ENCODE results near the gene ARHGEF9.
A peak's percentile ranks its signal among the peaks of the same experiment; 100 is the strongest.
"Not testable (repeated sequence)": the region's sequence is repeated elsewhere in the genome, so short reads cannot be mapped to it uniquely, and the experiment has no call there.

The ARHGEF9 gene

GRCh38 chrX:63784902-63785707 lies at the start of gene ARHGEF9:
ARHGEF9 (minus strand) TSS chrX:63785214; CDS start chrX:63785145, 69 bp downstream.
- FAIRE-seq (no peak), DNase-seq (ENCODE audit: extremely low spot score, insufficient read length, low read depth) (no peak)

- FAIRE-seq; DNase-seq (ENCODE audit: extremely low spot score, insufficient read length, low read depth): not testable (repeated sequence)
Measured at GRCh38 chrX:63825446-63825845, 40.4 kb upstream of the ARHGEF9 start.

GRCh38 chrX:63818156-63818555 lies 33.1 kb upstream of the ARHGEF9 start:
- DNase-seq (ENCODE audit: extremely low spot score, insufficient read length, low read depth), result no peak
- no peak for FAIRE-seq

DNA sequence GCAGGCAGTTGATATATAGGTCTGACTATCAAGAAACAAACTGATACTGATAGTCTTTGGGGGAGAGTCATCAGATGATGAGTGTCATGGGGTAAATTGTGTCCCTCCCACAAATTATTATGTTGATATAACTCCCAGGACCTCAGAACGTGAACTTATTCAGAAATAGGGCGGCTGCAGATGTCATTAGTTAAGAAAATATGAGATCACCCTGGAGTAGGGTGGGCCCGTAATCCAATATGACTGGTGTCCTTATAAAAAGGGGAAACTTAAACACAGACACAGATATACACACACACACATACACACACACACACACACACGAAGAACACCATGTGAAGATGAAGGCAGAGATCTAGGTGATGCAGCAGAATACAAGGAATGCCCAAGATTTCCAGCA lies 32.7 kb upstream of the ARHGEF9 start:
- no peak for DNase-seq (ENCODE audit: extremely low spot score, insufficient read length, low read depth)
- no peak for FAIRE-seq

DNA sequence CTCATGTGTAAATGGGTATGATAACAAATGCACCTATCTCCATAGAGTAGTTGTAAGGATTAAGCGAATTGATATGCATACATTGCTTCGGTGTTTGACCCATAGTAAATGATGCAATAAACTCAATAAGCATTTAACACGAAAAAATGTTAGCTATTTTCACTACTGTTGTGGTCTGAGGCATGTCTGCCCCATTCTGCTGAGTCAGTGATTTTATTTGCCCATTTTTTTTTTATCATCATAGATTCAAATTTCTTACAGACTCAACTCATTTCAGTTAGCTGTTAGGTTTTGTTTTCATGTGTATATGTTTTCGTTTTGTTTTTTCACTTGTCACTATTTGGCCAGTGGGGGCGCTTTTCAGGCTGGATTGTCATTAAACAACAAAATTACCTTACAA lies 27.8 kb upstream of the ARHGEF9 start:
- FAIRE-seq (no peak), DNase-seq (ENCODE audit: extremely low spot score, insufficient read length, low read depth) (no peak)

DNA sequence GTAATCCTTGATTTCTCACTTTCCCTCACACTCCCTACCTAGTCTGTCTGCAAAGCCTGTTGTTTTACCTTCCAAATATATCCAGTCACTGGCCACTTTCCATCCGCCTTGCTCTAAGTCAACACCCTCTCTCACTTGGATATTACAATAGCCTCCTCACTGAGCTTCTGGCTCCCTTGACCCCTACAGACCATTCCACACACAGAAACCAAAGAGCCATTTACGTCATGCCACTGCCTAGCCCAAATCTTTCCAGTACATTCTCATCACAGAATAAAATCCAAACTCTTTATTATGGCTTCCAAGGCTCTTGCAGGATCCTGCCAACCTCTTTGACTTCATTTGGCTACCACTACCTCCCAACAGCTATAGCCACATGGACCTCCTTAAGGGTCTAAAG lies 25.7 kb upstream of the ARHGEF9 start:
- DNase-seq (ENCODE audit: extremely low spot score, insufficient read length, low read depth), result no peak
- no peak for FAIRE-seq

DNA sequence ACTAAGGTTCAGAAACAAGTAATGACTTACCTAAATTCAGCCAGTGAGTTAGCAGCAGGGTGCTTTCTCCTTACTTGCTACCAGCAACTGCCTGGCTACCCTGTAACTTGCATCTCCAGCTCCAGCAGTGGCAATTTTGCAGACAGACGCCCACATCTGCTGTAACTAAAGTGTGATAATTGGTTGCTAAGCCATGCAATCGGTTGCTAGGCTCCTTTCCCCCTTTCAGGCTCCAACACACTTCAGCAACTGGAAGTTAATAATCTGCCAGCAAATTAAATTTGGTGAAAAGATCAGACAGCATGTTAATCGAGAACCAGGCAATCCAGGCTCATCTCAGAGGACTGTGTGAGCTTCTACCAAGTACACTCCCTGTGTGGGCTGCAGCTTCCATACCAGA lies 24.2 kb upstream of the ARHGEF9 start:
- FAIRE-seq (no peak), DNase-seq (ENCODE audit: extremely low spot score, insufficient read length, low read depth) (no peak)

DNA sequence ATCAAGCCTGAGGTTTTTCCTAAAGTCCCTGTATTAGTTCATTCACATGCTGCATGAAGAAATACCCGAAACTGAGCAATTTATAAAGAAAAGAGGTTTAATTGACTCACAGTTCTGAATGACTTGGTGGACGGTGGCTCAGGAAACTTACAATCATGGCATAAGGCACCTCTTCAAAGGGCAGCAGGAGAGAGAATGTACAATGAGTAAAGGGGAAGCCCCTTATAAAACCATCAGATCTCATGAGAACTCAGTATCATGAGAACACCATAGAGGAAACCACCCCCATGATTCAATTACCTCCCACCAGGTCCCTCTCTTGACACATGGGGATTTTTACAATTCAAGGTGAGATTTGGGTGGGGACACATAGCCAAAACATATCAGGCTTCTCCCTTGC lies 10.4 kb upstream of the ARHGEF9 start:
- DNase-seq (ENCODE audit: extremely low spot score, insufficient read length, low read depth); FAIRE-seq: not testable (repeated sequence)

GRCh38 chrX:63785708-63786040 lies 660 bp upstream of the ARHGEF9 start:
- DNase-seq (ENCODE audit: extremely low spot score, insufficient read length, low read depth) (no peak), FAIRE-seq (no peak)

DNA sequence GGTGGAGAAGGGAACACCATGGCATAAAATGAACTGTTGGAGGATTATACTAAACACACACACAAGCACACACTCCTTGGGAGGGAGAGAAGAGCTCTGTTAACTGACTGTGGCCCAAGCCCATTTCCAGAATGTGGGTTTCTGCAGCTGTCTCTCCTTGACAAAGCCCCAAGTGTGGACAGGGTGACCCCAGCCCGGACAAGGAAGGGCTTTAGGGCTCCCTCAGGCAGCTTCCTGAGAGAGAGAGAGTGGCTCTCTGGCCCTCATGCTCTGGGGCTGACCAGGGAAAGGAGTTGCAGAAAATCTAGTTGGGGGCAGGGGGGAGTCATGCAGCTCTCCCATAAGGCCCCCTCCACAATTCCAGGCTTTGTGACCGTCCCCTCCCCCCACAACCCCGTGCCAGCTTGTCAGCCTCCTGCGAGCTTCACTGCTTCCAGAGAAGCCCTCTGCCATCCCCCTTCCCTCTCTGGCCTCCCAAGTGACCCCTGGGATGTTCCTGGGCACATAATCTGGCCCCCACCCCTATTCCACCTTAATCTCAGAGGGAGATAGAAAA lies 590 bp downstream of the ARHGEF9 start:
- FAIRE-seq (no peak), DNase-seq (ENCODE audit: extremely low spot score, insufficient read length, low read depth) (no peak)

GRCh38 chrX:63782515-63782914 lies 2.5 kb downstream of the ARHGEF9 start:
- DNase-seq (ENCODE audit: extremely low spot score, insufficient read length, low read depth) (no peak), FAIRE-seq (no peak)

- FAIRE-seq, result no peak
- no peak for DNase-seq (ENCODE audit: extremely low spot score, insufficient read length, low read depth)
Measured at GRCh38 chrX:63768760-63769159, 16.3 kb downstream of the ARHGEF9 start.

DNA sequence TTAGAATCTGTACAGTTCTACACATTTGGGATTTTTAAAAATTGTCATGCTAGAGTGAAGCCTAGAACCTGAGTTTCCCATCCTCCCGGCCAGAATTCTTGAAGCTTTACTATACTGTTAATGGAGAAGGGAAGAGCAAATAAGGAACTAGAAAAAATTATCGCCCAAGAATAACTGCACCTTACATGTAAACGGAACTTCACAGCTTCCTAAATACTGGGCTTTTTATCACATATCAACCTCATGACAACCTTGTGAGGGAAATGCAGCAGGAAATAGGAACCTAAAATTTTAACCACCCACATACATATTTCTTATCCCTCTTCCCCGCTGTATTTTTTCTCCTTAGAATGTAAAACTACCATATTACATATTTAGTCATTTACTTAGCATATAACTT lies 19.3 kb downstream of the ARHGEF9 start:
- FAIRE-seq, result no peak
- no peak for DNase-seq (ENCODE audit: extremely low spot score, insufficient read length, low read depth)

DNA sequence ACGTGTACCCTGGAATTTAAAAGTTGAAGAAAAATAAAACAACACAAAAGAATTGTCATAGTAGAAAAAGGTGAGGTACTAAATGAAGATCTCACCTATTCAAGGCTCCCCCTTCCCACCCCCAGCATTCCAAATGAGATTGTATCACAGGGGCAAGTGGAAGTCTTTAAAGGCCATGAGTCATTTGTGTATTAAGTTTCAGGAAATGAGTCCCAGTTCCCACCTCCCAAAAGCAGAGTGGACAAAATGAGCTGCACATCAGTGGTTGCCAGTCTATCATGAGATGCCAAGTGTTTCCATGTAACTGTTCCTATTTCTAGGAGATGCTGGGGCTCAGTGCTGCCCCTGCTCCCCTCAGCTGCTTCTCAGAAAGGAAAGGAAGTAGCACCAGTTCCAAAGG lies 20.1 kb downstream of the ARHGEF9 start:
- FAIRE-seq, result no peak
- no peak for DNase-seq (ENCODE audit: extremely low spot score, insufficient read length, low read depth)

DNA sequence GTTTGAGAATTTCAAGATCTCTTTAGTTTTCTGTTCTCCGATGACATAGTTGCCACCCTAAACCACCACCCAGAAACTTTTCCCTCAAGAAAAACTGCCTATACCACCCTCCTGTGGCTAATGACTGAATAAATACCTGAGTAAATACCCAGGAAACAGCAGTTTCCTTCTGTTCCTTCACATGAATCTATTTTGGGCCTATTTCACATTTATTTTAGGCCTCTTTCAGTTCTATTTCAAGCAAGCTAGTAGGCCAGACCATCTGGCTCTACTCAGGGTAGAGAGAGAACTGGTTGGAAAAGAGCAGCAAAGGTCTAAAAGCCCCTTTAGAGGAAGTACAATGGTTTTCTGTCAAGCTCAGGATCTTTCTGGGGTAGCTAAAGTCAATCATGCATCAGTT lies 23.4 kb downstream of the ARHGEF9 start:
- FAIRE-seq (peak; percentile 92), DNase-seq (ENCODE audit: extremely low spot score, insufficient read length, low read depth) (no peak)

DNA sequence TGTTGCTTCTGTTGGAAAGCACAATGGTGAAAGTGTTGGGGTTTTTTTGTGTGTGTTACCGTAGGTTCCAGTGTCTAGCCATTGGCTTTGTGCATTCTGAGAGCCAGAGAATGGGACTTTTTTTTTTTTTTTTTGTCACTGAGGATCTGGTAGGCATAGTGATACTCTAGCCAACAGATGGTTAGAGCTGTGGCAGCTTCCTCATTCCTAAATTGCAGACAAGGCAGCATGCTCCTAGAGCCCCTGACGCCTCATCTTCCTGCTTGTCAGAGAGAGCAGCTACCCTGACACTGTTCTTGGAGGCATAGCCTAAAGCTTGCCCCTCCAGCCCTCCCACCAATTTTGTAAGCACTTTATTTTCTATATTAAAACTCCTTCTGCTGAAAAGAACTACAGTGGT lies 27.0 kb downstream of the ARHGEF9 start:
- FAIRE-seq, result no peak

DNA sequence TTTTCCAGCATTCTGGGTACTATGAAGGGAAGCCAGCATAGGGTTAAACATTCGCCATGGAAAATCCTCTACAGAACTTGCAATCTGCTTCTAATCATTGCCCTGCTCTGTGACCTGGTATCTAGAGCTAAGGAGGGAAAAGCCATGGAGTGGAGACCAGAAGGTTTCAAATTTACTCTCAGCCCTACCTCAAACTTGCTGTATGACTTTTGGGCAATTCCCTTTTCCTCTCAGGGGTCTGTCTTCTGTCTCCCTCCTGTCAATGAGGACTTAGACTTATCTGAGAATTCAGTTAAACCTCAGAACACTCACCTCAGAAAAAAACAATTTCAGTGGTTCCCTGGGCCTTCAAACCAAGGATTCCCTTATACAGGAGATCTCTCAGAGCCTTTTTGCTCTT lies 29.1 kb downstream of the ARHGEF9 start:
- no peak for DNase-seq (ENCODE audit: extremely low spot score, insufficient read length, low read depth)
- FAIRE-seq, result peak; percentile 18

More for the DNA sequence above, 27.0 kb downstream of the ARHGEF9 start:
- no peak for DNase-seq (ENCODE audit: extremely low spot score, insufficient read length, low read depth)

DNA sequence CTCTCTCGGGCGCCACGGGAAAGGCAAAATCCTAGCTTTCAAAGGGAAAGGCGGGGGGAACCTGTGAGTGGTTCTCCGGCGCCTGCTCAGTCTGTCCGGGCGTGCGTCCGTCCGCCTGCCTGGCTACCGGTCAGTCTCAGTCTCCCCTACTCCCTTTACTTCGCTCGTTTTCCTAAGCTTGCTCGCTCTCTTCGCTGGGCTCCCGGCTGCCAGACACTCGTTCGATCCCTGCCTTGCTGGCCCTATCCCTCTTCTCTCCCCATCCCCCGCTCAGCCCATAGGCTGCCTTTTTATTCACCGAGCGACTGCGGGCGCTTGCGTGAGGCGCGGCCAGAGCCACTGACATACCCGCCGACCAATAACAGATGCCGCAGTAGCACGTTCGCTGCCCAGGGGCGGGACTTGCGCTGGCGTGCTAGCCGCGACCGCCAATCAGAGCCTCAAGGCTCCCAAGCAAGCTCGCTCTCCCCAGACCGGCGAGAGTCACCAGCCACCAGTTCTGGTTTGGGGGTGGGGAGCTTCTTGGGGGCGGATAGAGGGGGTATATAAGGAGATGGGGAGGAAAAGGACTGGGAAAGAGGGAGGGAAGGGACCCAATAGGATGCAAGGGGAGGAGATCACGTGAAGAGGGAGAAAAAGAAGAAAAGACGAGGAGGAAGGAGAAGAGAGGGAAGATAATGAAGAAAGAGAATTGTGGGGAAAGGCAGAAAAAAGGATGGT lies 30.0 kb downstream of the ARHGEF9 start:
- peak; percentile 98 for FAIRE-seq
- DNase-seq (ENCODE audit: extremely low spot score, insufficient read length, low read depth), result peak; percentile 59

- FAIRE-seq (no peak), DNase-seq (ENCODE audit: extremely low spot score, insufficient read length, low read depth) (peak; percentile 12)
Measured at GRCh38 chrX:63754136-63754859, 30.7 kb downstream of the ARHGEF9 start.

- DNase-seq (ENCODE audit: extremely low spot score, insufficient read length, low read depth) (no peak), FAIRE-seq (no peak)
Measured at GRCh38 chrX:63751481-63751880, 33.5 kb downstream of the ARHGEF9 start.

DNA sequence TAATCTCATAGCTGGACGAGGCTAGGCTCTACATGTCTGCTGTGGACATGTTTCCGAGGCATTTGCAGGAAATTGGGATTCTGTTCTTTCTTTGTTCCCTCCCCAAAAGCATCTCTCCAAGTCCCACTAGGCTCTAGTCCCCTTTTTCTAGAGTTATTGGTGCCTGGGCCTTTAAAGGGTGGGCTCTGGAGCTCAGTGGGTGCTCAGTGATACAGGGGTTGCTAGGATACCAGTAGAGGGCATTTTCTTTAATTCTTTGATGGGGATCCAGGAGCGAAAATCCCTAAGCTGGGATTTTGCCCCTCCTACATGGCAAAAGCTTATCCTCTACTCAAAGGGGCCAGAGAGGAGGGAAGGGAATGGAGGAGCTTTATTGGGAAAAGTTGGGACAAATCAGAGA lies 34.2 kb downstream of the ARHGEF9 start:
- DNase-seq (ENCODE audit: extremely low spot score, insufficient read length, low read depth) (no peak), FAIRE-seq (no peak)

Data from GM18507 (cell line).